Measurements from ENCODE around the gene GPR158.
A peak's percentile ranks its signal among the peaks of the same experiment; 100 is the strongest.

- TF ChIP-seq CTCF (IDR thresholded peaks at IDR 0.05; ENCODE audit: borderline replicate concordance, extremely low read depth, low read length, poor library complexity, severe bottlenecking): peak; percentile 74
- TF ChIP-seq EZH2 (IDR thresholded peaks at IDR 0.05; ENCODE audit: borderline replicate concordance, low read depth, low read length, severe bottlenecking): no peak
Measured at GRCh38 chr10:25226775-25227682, 52.2 kb downstream of the GPR158 start.
